Measurements from ENCODE around the gene RUNX3.

Gene RUNX3

DNA sequence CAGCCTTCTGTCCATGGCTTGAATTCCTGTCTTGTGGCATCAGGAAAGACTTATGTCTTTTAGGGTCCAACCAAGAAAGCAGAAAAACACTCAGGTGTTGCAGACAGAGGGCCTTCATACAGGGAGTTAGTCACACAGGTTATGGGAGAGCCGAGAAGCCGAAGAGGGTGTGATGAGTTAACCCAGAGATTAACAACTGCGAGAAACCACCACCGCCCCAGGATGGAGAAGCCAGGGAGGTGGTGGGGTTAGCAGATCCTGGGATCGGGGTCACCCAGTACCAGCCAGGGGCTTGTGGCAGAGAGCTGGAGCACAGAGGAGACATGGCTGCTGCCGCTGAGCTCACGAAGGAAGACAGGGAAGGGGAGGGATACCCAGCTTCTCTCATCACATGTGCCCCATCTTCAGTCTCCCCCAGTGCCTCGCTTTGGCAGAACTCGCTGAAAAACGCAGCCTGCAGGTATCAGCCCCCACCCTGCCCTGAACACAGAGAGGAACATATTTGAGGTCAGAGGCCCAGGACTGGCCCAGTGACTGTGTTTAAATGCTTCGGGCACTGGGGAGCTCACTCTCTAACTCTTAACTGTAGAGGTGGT, 58.7 kb downstream of the RUNX3 start:
- CTCF ChIA-PET, result no interaction called here
- Histone ChIP-seq H3K36me3 (ENCODE audit: control insufficient read depth in 2 of 2, insufficient read depth in 1 of 2, low read length in 2 of 2) (no peaks in the 10 kb centered on the region), H3K9me3 (ENCODE audit: control insufficient read depth, insufficient read depth, low read depth, low read length) (no peaks in the 10 kb centered on the region), H3K4me1 (ENCODE audit: control insufficient read depth, insufficient read depth, low read length) (no peaks in the 10 kb centered on the region), H3K4me3 (ENCODE audit: low read depth, low read length) (no peak overlapping the region), H3K27ac (ENCODE audit: extremely low read depth, low read depth, low read length) (no peak overlapping the region)
- POLR2A ChIA-PET, result no interaction called here
- TF ChIP-seq, protein P1, sequence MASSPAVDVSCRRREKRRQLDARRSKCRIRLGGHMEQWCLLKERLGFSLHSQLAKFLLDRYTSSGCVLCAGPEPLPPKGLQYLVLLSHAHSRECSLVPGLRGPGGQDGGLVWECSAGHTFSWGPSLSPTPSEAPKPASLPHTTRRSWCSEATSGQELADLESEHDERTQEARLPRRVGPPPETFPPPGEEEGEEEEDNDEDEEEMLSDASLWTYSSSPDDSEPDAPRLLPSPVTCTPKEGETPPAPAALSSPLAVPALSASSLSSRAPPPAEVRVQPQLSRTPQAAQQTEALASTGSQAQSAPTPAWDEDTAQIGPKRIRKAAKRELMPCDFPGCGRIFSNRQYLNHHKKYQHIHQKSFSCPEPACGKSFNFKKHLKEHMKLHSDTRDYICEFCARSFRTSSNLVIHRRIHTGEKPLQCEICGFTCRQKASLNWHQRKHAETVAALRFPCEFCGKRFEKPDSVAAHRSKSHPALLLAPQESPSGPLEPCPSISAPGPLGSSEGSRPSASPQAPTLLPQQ (tag by site-specific recombination; IDR thresholded peaks at IDR 0.05), result no peak
- TF ChIP-seq ZNF184 (tag by site-specific recombination; IDR thresholded peaks at IDR 0.05), result no peak
- TF ChIP-seq ZNF423 (tag by site-specific recombination; IDR thresholded peaks at IDR 0.05), result no peak
- no peak for TF ChIP-seq ZNF785 (tag by site-specific recombination; IDR thresholded peaks at IDR 0.05)
- TF ChIP-seq ZNF707 (tag by site-specific recombination; IDR thresholded peaks at IDR 0.05), result no peak
- TF ChIP-seq ZNF548 (tag by site-specific recombination; IDR thresholded peaks at IDR 0.05), result no peak
- TF ChIP-seq, protein P2, sequence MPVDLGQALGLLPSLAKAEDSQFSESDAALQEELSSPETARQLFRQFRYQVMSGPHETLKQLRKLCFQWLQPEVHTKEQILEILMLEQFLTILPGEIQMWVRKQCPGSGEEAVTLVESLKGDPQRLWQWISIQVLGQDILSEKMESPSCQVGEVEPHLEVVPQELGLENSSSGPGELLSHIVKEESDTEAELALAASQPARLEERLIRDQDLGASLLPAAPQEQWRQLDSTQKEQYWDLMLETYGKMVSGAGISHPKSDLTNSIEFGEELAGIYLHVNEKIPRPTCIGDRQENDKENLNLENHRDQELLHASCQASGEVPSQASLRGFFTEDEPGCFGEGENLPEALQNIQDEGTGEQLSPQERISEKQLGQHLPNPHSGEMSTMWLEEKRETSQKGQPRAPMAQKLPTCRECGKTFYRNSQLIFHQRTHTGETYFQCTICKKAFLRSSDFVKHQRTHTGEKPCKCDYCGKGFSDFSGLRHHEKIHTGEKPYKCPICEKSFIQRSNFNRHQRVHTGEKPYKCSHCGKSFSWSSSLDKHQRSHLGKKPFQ (tag by site-specific recombination; IDR thresholded peaks at IDR 0.05), result no peak
- TF ChIP-seq ZXDB (tag by site-specific recombination; IDR thresholded peaks at IDR 0.05), result no peak
- TF ChIP-seq ZNF768 (tag by site-specific recombination; IDR thresholded peaks at IDR 0.05), result no peak
- TF ChIP-seq HOXC10 (CRISPR knock-in tag; IDR thresholded peaks at IDR 0.05), result no peak
- no peak for TF ChIP-seq ZNF394 (tag by site-specific recombination; IDR thresholded peaks at IDR 0.05; ENCODE audit: borderline replicate concordance)
- TF ChIP-seq, protein P3, sequence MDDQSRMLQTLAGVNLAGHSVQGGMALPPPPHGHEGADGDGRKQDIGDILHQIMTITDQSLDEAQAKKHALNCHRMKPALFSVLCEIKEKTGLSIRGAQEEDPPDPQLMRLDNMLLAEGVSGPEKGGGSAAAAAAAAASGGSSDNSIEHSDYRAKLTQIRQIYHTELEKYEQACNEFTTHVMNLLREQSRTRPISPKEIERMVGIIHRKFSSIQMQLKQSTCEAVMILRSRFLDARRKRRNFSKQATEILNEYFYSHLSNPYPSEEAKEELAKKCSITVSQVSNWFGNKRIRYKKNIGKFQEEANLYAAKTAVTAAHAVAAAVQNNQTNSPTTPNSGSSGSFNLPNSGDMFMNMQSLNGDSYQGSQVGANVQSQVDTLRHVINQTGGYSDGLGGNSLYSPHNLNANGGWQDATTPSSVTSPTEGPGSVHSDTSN (CRISPR knock-in tag; IDR thresholded peaks at IDR 0.05), result no peak

DNA sequence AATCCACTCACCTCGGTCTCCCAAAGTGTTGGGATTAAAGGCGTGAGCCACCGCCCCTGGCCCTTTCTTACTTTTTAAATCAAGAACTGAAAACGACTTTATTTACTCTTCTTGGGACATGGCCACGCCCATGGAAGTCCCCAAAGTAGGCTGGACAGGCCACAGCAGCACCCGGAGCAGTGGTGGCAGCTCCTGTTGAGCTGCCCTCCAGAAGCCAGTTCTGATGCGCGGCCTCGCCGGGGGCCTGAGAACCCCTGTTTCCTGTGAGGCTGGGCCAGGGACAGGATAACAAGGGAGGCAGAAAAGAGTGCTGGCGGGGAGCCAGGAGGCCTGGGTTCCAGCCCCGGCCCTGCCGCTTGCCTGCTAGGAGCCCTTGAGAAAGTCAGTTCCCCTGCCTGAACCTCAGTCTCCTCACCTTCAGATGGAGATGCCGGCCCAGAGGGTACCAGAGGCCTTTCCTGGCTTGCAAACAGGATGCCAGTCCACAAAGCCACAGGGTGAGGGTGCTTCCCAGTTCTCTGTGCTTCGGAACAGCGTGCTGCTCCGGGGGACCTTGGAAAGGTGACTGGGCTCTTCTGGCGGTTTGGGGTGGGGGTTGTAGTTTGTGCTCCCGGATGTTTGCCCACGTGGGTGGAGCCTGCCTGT, 59.4 kb downstream of the RUNX3 start:
- no peaks in the 10 kb centered on the region for H3K9me3 ChIP-seq (ENCODE audit: control insufficient read depth, insufficient read depth, low read depth, low read length)
- no peak overlapping the region for H3K4me3 ChIP-seq (ENCODE audit: low read depth, low read length)
- ChIA-PET CTCF (no interaction called here), POLR2A (no interaction called here)
- H3K27ac ChIP-seq (ENCODE audit: extremely low read depth, low read depth, low read length), result no peak overlapping the region
- H3K36me3 ChIP-seq (ENCODE audit: control insufficient read depth in 2 of 2, insufficient read depth in 1 of 2, low read length in 2 of 2), result no peaks in the 10 kb centered on the region
- H3K4me1 ChIP-seq (ENCODE audit: control insufficient read depth, insufficient read depth, low read length), result no peaks in the 10 kb centered on the region
- TF ChIP-seq ZNF785 (tag by site-specific recombination; IDR thresholded peaks at IDR 0.05), result no peak
- TF ChIP-seq, protein P4, sequence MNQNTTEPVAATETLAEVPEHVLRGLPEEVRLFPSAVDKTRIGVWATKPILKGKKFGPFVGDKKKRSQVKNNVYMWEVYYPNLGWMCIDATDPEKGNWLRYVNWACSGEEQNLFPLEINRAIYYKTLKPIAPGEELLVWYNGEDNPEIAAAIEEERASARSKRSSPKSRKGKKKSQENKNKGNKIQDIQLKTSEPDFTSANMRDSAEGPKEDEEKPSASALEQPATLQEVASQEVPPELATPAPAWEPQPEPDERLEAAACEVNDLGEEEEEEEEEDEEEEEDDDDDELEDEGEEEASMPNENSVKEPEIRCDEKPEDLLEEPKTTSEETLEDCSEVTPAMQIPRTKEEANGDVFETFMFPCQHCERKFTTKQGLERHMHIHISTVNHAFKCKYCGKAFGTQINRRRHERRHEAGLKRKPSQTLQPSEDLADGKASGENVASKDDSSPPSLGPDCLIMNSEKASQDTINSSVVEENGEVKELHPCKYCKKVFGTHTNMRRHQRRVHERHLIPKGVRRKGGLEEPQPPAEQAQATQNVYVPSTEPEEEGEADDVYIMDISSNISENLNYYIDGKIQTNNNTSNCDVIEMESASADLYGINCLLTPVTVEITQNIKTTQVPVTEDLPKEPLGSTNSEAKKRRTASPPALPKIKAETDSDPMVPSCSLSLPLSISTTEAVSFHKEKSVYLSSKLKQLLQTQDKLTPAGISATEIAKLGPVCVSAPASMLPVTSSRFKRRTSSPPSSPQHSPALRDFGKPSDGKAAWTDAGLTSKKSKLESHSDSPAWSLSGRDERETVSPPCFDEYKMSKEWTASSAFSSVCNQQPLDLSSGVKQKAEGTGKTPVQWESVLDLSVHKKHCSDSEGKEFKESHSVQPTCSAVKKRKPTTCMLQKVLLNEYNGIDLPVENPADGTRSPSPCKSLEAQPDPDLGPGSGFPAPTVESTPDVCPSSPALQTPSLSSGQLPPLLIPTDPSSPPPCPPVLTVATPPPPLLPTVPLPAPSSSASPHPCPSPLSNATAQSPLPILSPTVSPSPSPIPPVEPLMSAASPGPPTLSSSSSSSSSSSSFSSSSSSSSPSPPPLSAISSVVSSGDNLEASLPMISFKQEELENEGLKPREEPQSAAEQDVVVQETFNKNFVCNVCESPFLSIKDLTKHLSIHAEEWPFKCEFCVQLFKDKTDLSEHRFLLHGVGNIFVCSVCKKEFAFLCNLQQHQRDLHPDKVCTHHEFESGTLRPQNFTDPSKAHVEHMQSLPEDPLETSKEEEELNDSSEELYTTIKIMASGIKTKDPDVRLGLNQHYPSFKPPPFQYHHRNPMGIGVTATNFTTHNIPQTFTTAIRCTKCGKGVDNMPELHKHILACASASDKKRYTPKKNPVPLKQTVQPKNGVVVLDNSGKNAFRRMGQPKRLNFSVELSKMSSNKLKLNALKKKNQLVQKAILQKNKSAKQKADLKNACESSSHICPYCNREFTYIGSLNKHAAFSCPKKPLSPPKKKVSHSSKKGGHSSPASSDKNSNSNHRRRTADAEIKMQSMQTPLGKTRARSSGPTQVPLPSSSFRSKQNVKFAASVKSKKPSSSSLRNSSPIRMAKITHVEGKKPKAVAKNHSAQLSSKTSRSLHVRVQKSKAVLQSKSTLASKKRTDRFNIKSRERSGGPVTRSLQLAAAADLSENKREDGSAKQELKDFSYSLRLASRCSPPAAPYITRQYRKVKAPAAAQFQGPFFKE (tag by site-specific recombination; IDR thresholded peaks at IDR 0.05; ENCODE audit: borderline replicate concordance), result no peak
- no peak for TF ChIP-seq ZNF2 (tag by site-specific recombination; IDR thresholded peaks at IDR 0.05)
- TF ChIP-seq OSR2 (tag by site-specific recombination; IDR thresholded peaks at IDR 0.05), result no peak
- no peak for TF ChIP-seq ZFP3 (tag by site-specific recombination; IDR thresholded peaks at IDR 0.05; ENCODE audit: low read depth)
- no peak for TF ChIP-seq ZNF670 (tag by site-specific recombination; IDR thresholded peaks at IDR 0.05; ENCODE audit: low read depth)
- TF ChIP-seq ZNF623 (tag by site-specific recombination; IDR thresholded peaks at IDR 0.05), result no peak

All from HEK293 (cell line).